ENCODE measurements around the gene HTR1A. TPM values are rescaled to one million over a fixed set of nuclear protein-coding genes. Genes with fewer than 3 reads are reported as not detected.

HTR1A gene
- total RNA-seq, 1 donor from 2014 or later = not detected

- Histone ChIP-seq H3K4me1 (no peaks in the 10 kb centered on the region), H3K36me3 (no peaks in the 10 kb centered on the region), H3K9me3 (no peaks in the 10 kb centered on the region), H3K27me3 (no peaks in the 10 kb centered on the region), H3K4me3 (no peak overlapping the region), H3K27ac (no peak overlapping the region)
- intact Hi-C loops (cut with DNase I) = no loop called here
- no peak for DNase-seq (ENCODE audit: low spot score in 2 of 2)
- peak in 1 of 3 experiments; percentile 37 for TF ChIP-seq CTCF (IDR thresholded peaks at IDR 0.05)
Measured at GRCh38 chr5:63963080-63963735, 963 bp upstream of the HTR1A start.

- Histone ChIP-seq H3K4me3 (no peak overlapping the region), H3K36me3 (no peaks in the 10 kb centered on the region), H3K27me3 (no peaks in the 10 kb centered on the region), H3K4me1 (no peaks in the 10 kb centered on the region), H3K9me3 (no peaks in the 10 kb centered on the region), H3K27ac (no peak overlapping the region)
- TF ChIP-seq CTCF (IDR thresholded peaks at IDR 0.05) = no peak
- intact Hi-C loops (cut with DNase I) = no loop called here
- no peak for DNase-seq (ENCODE audit: low spot score in 2 of 2)
Measured at GRCh38 chr5:63961598-63962161, 565 bp downstream of the HTR1A start.

- H3K27me3 ChIP-seq = no peaks in the 10 kb centered on the region
- H3K27ac ChIP-seq = no peak overlapping the region
- intact Hi-C loops (cut with DNase I) = no loop called here
- no peak for DNase-seq (ENCODE audit: low spot score in 2 of 2)
- no peaks in the 10 kb centered on the region for H3K4me1 ChIP-seq
- no peak overlapping the region for H3K4me3 ChIP-seq
- no peak for TF ChIP-seq CTCF (IDR thresholded peaks at IDR 0.05)
- H3K36me3 ChIP-seq = no peaks in the 10 kb centered on the region
- H3K9me3 ChIP-seq = no peaks in the 10 kb centered on the region
Measured at GRCh38 chr5:63961125-63961597, 1.1 kb downstream of the HTR1A start.

GRCh38 chr5:63960646-63961045 is 1.6 kb downstream of the HTR1A start:
- no peak overlapping the region for H3K4me3 ChIP-seq
- no peak for DNase-seq (ENCODE audit: low spot score in 2 of 2)
- no peaks in the 10 kb centered on the region for H3K9me3 ChIP-seq
- intact Hi-C loops (cut with DNase I) = no loop called here
- H3K4me1 ChIP-seq = no peaks in the 10 kb centered on the region
- H3K36me3 ChIP-seq = no peaks in the 10 kb centered on the region
- H3K27ac ChIP-seq = no peak overlapping the region
- no peak for TF ChIP-seq CTCF (IDR thresholded peaks at IDR 0.05)
- H3K27me3 ChIP-seq = no peaks in the 10 kb centered on the region

- no peaks in the 10 kb centered on the region for H3K27me3 ChIP-seq
- no peaks in the 10 kb centered on the region for H3K4me1 ChIP-seq
- H3K9me3 ChIP-seq = no peaks in the 10 kb centered on the region
- no peak overlapping the region for H3K4me3 ChIP-seq
- intact Hi-C loops (cut with DNase I) = no loop called here
- H3K27ac ChIP-seq = no peak overlapping the region
- no peak for DNase-seq (ENCODE audit: low spot score in 2 of 2)
- TF ChIP-seq CTCF (IDR thresholded peaks at IDR 0.05) = no peak
- H3K36me3 ChIP-seq = no peaks in the 10 kb centered on the region
Measured at GRCh38 chr5:63959177-63959982, 2.9 kb downstream of the HTR1A start.
